ENCODE results near the gene TMEM108. TPM values are rescaled to one million over a fixed set of nuclear protein-coding genes. Genes with fewer than 3 reads are reported as not detected.

The TMEM108 gene
- total and polyA plus RNA-seq, 10 of the 15 experiments (the other 5 are each of a cell fraction or from before 2014, with no cell fraction given), result 0.02 to 0.58 (median 0.12) TPM; not detected in 5

GRCh38 chr3:133303430-133303829 lies 265.2 kb downstream of the TMEM108 start (continued):
- no peak for TF ChIP-seq TARDBP (IDR thresholded peaks at IDR 0.05; ENCODE audit: borderline replicate concordance)
- TF ChIP-seq, protein P1, sequence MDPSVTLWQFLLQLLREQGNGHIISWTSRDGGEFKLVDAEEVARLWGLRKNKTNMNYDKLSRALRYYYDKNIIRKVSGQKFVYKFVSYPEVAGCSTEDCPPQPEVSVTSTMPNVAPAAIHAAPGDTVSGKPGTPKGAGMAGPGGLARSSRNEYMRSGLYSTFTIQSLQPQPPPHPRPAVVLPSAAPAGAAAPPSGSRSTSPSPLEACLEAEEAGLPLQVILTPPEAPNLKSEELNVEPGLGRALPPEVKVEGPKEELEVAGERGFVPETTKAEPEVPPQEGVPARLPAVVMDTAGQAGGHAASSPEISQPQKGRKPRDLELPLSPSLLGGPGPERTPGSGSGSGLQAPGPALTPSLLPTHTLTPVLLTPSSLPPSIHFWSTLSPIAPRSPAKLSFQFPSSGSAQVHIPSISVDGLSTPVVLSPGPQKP (IDR thresholded peaks at IDR 0.05; ENCODE audit: low read depth, low read length), result no peak
- no peak for TF ChIP-seq EP300 (IDR thresholded peaks at IDR 0.05; ENCODE audit: borderline replicate concordance in 1 of 2, control insufficient read depth in 1 of 2, low read depth in 2 of 2, low read length in 2 of 2)
- no peak for TF ChIP-seq BHLHE40 (IDR thresholded peaks at IDR 0.05; ENCODE audit: borderline replicate concordance in 1 of 2, low read depth in 2 of 2, low read length in 1 of 2)

DNA sequence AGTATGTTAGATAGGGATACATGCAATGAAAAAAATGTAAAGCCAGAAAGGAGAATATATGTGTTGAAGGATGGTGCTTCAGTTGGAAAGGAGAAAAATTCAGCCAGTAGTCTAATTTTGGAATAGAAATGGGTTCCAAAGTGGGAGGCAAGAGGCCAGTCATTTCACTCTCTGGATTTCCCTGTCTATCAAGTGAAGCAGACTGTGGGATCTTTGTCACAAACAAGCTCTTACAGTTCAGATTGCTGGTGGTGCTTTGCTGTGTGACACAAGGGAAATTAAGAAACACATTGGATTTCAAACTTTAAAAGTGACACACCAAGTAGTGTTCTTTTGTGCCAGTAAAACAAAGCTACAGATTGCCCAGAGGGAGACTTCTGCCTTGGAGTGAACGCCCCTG lies 279.7 kb downstream of the TMEM108 start:
- DNase-seq (ENCODE audit: low read depth, low spot score) (no peak), FAIRE-seq (no peak), ATAC-seq (no peak)
- Histone ChIP-seq H3K4me3 (no peak overlapping the region), H3K27ac (ENCODE audit: control insufficient read depth, insufficient read depth) (no peak overlapping the region), H3K4me1 (ENCODE audit: control insufficient read depth, insufficient read depth, low read length) (no peaks in the 10 kb centered on the region), H3K9me3 (replicated peaks; ENCODE audit: control insufficient read depth, insufficient read depth, low read length) (no peaks in the 10 kb centered on the region; the same call in 2 of the 3 replicates), H3K27me3 (replicated peaks in 1 of 2; ENCODE audit: control insufficient read depth in 2 of 2, insufficient read depth in 2 of 2, low read length in 1 of 2) (no peaks in the 10 kb centered on the region; a peak in 2 of 4 replicates), H3K4me2 (ENCODE audit: control insufficient read depth, insufficient read depth) (no peak overlapping the region), H3K36me3 (ENCODE audit: control insufficient read depth in 2 of 2, insufficient read depth in 2 of 2, low read length in 1 of 2) (no peaks in the 10 kb centered on the region), H4K20me1 (ENCODE audit: control insufficient read depth, insufficient read depth) (no peaks in the 10 kb centered on the region), H3K79me2 (ENCODE audit: control insufficient read depth, insufficient read depth, low read length) (no peaks in the 10 kb centered on the region), H2AFZ (ENCODE audit: control insufficient read depth, low read depth, low read length) (no peak overlapping the region), H3K9ac (ENCODE audit: control insufficient read depth, insufficient read depth, low read length) (no peak overlapping the region)
- ChIA-PET CTCF (no interaction called here), POLR2A (no interaction called here), RAD21 (ENCODE audit: unreplicated experiment) (no interaction called here), SMC1A (ENCODE audit: uncharacterized antibody, unreplicated experiment) (no interaction called here)
- in situ Hi-C loops (cut with MboI) (no loop called here), intact Hi-C loops (cut with micrococcal nuclease; ENCODE audit: unreplicated experiment) (no loop called here)
- no TSS peak for BruUV-seq (replicated peaks)
- WGBS (ENCODE audit: insufficient coverage, insufficient replicate concordance, low lambda C conversion rate, missing lambda C conversion rate), result 0% methylated on average over 1 of the region's 1 CpG
- TF ChIP-seq USF2 (IDR thresholded peaks at IDR 0.05; ENCODE audit: borderline replicate concordance, low read depth, low read length) (no peak), RUNX3 (IDR thresholded peaks at IDR 0.05; ENCODE audit: low read length) (no peak), HCFC1 (IDR thresholded peaks at IDR 0.05; ENCODE audit: low read length) (no peak), NRF1 (conservative IDR thresholded peaks at IDR 0.05; ENCODE audit: low read depth, low read length) (no peak), NKRF (conservative IDR thresholded peaks at IDR 0.05) (no peak), NFIC (IDR thresholded peaks at IDR 0.05; ENCODE audit: low read depth, low read length) (no peak), CBFB (IDR thresholded peaks at IDR 0.05; ENCODE audit: low read depth) (no peak), NFXL1 (IDR thresholded peaks at IDR 0.05; ENCODE audit: borderline replicate concordance) (no peak), IRF5 (IDR thresholded peaks at IDR 0.05; ENCODE audit: borderline replicate concordance) (no peak)
- TF ChIP-seq, protein P2, sequence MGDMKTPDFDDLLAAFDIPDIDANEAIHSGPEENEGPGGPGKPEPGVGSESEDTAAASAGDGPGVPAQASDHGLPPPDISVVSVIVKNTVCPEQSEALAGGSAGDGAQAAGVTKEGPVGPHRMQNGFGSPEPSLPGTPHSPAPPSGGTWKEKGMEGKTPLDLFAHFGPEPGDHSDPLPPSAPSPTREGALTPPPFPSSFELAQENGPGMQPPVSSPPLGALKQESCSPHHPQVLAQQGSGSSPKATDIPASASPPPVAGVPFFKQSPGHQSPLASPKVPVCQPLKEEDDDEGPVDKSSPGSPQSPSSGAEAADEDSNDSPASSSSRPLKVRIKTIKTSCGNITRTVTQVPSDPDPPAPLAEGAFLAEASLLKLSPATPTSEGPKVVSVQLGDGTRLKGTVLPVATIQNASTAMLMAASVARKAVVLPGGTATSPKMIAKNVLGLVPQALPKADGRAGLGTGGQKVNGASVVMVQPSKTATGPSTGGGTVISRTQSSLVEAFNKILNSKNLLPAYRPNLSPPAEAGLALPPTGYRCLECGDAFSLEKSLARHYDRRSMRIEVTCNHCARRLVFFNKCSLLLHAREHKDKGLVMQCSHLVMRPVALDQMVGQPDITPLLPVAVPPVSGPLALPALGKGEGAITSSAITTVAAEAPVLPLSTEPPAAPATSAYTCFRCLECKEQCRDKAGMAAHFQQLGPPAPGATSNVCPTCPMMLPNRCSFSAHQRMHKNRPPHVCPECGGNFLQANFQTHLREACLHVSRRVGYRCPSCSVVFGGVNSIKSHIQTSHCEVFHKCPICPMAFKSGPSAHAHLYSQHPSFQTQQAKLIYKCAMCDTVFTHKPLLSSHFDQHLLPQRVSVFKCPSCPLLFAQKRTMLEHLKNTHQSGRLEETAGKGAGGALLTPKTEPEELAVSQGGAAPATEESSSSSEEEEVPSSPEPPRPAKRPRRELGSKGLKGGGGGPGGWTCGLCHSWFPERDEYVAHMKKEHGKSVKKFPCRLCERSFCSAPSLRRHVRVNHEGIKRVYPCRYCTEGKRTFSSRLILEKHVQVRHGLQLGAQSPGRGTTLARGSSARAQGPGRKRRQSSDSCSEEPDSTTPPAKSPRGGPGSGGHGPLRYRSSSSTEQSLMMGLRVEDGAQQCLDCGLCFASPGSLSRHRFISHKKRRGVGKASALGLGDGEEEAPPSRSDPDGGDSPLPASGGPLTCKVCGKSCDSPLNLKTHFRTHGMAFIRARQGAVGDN (IDR thresholded peaks at IDR 0.05), result no peak

All from GM12878 (cell line).